ENCODE results near the gene MUC13.

Gene MUC13

GRCh38 chr3:124950026-124950425 lies 15.5 kb upstream of the MUC13 start:
- DNase-seq (ENCODE audit: low read depth) = no peak

GRCh38 chr3:124942613-124943012 lies 8.1 kb upstream of the MUC13 start:
- no peak for DNase-seq (ENCODE audit: low read depth)

- no peak for DNase-seq (ENCODE audit: low read depth)
Measured at GRCh38 chr3:124941771-124942170, 7.2 kb upstream of the MUC13 start.

GRCh38 chr3:124939661-124940060 lies 5.1 kb upstream of the MUC13 start:
- no peak for DNase-seq (ENCODE audit: low read depth)

DNA sequence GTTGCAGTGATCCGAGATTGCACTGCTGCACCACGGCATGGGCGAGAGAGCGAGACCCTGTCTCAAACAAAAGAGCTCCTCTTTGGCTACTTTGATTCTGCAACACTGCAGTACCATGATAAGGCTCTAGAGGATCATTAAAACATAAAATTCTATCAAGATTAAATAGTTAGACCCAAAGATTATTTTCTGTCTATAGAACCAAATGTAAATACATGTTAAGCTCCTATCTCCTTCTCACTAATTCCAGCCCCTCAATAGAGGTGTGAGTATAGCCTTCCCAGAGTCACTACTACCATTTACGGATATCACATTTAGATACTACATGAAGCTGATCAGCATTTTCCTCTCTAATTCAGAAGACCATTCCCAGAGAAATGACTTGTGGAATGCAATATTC lies 4.3 kb upstream of the MUC13 start:
- DNase-seq (ENCODE audit: low read depth) = no peak

GRCh38 chr3:124937049-124937448 lies 2.5 kb upstream of the MUC13 start:
- DNase-seq (ENCODE audit: low read depth) = no peak

GRCh38 chr3:124935794-124936542 lies 1.4 kb upstream of the MUC13 start:
- DNase-seq (ENCODE audit: low read depth) = no peak

DNA sequence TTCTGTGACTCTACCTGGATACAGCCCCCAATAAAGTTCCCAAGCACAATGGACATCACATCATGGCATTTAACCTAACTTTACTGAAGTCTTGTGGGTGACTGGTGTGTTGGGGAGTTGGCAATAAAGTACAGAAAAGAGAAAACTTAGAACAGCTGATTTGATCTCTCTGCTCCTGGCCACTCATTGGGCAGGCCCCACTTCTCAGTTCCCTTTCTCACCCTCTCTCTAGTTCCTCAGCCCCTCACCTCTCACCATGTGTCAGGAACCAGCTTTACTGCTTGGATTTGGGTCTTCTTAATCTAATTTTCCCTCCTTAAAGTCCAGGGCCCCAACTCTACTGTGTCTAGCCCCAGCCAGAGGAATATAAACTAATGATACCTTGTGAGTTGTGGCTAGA lies 713 bp upstream of the MUC13 start:
- DNase-seq (ENCODE audit: low read depth) = no peak

DNA sequence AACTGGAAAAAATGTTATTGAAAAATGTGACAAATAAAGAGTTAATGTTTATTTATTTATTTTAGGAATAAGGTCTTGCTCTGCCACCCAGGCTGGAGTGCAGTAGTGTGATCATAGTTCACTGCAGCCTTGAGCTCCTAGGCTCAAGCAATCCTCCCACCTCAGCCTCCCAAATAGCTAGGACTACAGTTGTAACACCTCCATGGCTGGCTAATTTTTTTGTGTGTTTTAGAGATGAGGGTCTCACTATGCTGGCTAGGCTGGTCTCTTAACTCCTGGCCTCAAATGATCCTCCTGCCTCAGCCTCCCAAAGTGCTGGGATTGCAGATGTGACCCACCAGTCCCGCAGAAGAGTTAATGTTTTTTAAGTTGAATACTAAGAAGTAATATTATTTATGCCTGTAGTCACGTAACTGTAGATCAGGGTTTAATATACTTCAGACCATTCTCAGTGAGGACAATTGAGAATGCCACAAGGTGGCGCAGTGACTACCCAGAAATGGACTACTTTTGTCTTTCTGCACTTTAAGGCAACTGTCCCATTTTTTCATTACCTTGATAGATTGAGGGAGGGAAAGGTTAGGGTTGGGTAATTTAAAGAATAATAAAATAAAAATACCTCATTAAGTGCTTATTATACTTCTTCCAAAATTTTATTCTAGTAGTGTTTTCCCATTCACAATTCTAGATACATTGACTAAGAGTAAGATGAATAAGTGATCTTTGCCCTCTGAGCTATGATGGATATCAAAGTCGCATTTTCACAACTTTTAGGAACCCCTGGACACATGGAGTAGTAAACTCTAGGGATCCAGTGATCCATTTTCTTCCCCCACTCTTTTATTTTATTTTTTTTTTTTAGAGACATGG lies 6.0 kb downstream of the MUC13 start:
- peak; percentile 25 for DNase-seq (ENCODE audit: low read depth)

DNA sequence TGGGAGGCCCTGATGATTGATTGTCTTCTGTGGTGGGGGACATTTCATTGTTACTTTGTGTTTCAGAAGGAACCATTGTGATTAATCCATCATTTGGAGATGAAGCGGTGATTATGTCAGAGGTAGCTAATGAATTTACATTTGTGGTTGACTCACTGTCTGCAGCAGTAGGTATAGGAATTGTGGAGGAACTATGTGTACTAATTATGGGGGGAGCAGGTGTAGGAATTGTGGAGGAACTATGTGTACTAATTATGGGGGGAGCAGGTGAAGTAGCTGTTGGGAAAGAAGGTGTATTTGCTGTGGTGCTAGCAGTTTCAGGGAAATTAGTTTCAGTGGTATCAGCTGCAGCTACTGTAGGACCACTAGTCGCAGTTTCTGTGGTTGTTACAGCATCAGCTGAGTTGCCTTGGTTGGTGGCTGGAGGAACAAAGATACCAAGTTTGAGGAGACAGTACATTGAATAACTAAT lies 6.9 kb downstream of the MUC13 start:
- DNase-seq (ENCODE audit: low read depth) = no peak

- no peak for DNase-seq (ENCODE audit: low read depth)
Measured at GRCh38 chr3:124926426-124927101, 8.0 kb downstream of the MUC13 start.

GRCh38 chr3:124924741-124925140 lies 9.8 kb downstream of the MUC13 start:
- DNase-seq (ENCODE audit: low read depth) = no peak

DNA sequence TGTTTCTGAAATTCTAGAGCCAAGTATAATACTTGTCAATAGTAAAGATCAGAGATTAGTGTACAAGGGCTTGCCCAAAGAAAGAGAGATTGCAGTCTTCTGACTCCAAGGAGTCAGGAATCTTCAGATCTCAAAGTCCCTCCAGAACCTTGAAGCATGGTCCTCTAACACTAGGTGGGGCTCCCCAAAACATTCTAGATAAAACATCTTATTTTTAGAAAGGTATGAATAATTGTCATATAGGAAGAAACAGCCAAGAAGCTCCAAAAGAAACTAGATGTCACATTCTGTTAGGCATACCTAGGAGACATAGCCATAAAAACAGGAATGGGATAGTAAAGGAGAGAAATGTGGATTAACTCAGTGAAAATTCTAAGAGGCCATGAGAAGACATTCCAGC lies 10.7 kb downstream of the MUC13 start:
- no peak for DNase-seq (ENCODE audit: low read depth)

- DNase-seq (ENCODE audit: low read depth) = no peak
Measured at GRCh38 chr3:124920718-124921117, 13.8 kb downstream of the MUC13 start.

DNA sequence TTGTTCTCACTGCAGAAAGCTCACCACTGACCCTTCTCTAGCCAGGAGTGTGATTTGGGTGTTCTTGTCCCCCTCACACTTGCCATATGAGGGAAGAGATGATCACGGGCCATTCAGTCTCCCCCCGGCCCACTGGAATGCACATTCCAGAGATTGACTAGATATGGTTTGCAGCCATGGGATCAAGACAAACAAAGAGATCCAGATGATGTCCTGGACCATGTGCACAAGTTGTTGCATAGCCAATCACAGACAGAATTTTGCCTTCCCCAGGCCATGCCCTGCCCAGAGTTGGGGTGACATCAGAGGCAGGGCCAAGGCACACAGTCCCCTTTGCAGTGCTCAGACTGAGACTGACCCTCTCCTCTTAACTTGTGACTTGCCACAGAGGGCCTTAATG lies 14.8 kb downstream of the MUC13 start:
- no peak for DNase-seq (ENCODE audit: low read depth)

- DNase-seq (ENCODE audit: low read depth) = no peak
Measured at GRCh38 chr3:124918524-124918923, 16.0 kb downstream of the MUC13 start.

DNA sequence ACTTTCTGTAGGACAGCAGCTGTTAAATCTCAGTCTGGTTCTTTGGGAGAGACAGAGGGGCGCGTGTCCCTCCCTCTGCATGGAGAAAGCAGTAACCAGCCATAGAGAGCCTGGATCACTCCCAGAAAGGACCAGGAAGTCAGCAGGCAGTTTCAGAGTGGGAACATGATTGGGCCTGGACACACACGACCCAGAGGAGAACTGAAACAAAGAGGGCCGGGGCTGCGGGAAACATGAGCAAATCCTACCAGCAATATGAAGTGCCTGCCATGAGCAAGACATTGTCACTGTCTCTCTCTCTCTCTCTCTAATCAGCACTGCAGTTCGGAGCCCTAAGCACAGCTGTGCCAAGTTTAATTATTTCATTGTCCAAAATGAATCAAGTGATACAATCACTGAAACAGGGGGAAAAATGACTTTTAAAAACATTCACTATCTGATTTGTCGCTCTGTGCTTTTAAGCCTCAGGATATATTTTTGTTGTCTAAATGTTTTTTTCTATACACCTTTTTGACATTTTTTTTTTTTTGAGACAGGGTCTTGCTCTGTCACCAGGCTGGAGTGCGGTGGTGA lies 17.6 kb downstream of the MUC13 start:
- no peak for DNase-seq (ENCODE audit: low read depth)

DNA sequence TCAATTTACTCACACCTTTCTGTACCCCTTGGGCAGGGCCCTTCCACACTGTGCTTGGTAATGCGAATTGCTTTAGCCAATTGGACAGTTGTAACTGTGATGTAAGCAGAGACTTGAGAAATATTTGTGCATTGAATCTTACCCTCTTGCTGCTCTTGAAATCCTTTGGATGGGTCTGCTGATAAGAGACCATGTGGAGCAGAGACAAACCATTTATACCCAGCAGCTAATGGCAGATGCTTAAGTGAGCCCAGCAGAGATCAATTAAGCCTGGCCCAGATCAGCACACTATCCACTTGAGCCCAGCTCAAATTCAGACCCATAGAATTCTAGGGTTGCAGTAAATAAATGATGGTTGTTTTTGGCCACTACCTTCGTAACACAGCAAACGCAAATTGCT lies 19.3 kb downstream of the MUC13 start:
- no peak for DNase-seq (ENCODE audit: low read depth)

DNA sequence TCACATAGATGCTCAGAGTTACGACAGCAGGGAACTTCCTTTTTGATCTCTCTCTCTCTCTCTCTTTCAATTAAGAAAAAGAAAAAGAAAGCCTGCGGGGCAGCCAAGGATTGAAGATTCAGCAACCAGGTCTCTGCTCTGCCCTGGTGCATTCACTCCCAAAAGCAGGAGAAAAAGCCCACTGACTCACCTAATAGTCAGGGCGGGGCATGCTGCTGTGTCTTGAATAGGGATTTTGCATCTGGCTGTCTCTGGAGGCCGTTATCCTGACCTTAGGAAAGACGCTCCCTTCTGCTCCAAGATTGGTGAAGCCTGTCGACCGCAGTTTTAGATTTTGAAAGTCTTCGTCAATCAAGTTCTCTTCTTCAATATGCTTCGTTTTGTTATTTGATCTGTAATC lies 26.6 kb downstream of the MUC13 start:
- no peak for DNase-seq (ENCODE audit: low read depth)

DNA sequence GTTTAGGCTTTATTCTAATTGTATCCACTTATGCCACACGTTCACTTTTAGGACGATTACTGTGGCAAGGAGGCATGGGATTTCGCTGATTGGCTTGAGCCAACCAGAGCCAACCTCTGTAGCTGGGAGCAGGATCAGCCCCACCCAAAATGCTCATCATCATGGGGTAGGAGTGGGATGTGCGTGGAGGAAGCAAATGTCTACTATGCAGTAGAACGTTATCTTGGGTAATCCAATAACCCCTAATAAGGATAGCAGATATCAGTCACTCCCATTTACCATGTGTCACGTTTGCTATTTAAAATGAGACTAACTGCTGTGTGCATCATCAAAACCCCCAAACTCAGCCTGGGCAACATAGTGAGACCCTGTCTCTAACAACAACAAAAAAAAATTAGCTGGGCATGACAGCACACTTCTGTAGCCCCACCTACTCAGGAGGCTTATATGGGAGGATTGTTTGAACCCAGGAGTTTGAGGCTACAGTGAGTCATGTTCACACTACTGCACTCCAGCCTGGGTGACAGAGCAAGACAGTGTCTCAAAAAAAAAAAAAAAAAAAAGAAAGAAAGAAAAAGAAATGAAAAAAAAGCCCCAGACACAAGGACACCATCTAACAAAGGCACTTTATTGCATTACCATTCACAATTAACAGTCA lies 29.6 kb downstream of the MUC13 start:
- DNase-seq (ENCODE audit: low read depth) = no peak

DNA sequence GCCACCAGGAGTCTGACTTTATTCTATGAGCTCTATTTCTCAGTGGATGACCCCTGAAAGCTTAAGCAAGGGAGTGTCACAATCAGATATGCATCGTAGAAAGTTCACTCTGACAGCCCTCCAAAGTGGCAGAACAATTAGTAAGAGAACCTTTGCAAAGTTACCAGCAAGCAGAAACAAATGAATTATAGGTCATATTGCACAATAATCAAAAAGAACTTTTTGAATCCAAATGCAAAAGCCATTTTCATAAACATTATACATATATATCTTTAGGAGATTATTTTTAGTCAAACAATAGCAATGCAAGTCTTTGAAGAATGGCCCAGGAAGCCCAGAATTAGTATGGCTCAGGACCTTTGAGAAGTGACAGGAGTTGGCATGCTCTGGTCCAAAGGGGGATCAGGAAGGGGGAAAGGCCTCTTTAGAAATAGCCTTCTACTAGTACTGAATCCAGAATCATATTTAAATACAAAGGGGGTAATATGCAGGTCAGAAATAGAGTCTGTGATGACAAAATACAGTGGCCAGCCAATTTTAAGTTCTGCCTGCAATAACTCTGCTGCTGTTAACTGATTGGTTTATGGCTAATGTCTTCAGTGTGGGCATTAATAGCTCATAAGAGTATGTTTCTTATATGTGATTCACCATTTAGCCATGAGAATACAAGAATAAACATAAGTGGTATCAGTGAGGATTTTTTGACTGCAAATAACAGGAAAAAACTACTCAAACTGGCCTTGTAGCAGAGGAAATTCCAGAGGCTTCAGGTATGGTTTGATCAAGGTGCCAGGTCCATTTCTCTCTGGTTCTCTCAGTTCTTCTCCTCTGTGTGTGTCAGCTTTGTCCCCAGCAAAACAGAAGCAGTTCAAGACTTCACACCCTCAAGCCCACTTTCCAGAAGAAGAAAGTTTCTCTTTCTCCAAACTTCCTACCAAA lies 30.4 kb downstream of the MUC13 start:
- no peak for DNase-seq (ENCODE audit: low read depth)

Measured in activated T-helper 9 cell treated with anti-CD3 and anti-CD28 coated beads, Interleukin-2, amount 50 U/mL, for 16 hours (primary cell).